ENCODE measurements around the gene PNLDC1.

PNLDC1 gene

GRCh38 chr6:159778131-159778530 is 21.9 kb upstream of the PNLDC1 start:
- Histone ChIP-seq H2BK5ac (ENCODE audit: low read depth, low read length, poor library complexity) (no peak overlapping the region), H3K14ac (ENCODE audit: low read length) (no peak overlapping the region), H2BK120ac (ENCODE audit: insufficient read depth, low read length, poor library complexity) (no peak overlapping the region), H3K4me3 (ENCODE audit: low read depth, low read length) (no peak overlapping the region), H4K8ac (ENCODE audit: low read depth, low read length) (no peak overlapping the region), H3K79me1 (ENCODE audit: low read length) (no peaks in the 10 kb centered on the region), H2BK12ac (ENCODE audit: low read length) (no peak overlapping the region), H3K18ac (ENCODE audit: low read length) (no peak overlapping the region), H3K79me2 (ENCODE audit: control insufficient read depth, insufficient read depth, low read length, poor library complexity) (no peaks in the 10 kb centered on the region), H2AK5ac (ENCODE audit: low read length) (no peak overlapping the region), H4K91ac (ENCODE audit: low read depth, low read length) (no peak overlapping the region), H3K4ac (ENCODE audit: low read depth, low read length) (no peak overlapping the region), H3K9ac (ENCODE audit: low read length) (no peak overlapping the region), H3K27ac (ENCODE audit: low read depth, low read length) (no peak overlapping the region), H4K12ac (ENCODE audit: low read depth, low read length) (no peak overlapping the region), H3K4me1 (ENCODE audit: control insufficient read depth in 1 of 2, insufficient read depth in 2 of 2, low read length in 2 of 2) (no peaks in the 10 kb centered on the region), H2AFZ (ENCODE audit: insufficient read depth, low read length, poor library complexity) (no peak overlapping the region), H3K9me3 (ENCODE audit: insufficient read depth, low read depth, low read length) (no peaks in the 10 kb centered on the region), H3K4me2 (ENCODE audit: low read length) (no peak overlapping the region), H3K36me3 (ENCODE audit: control insufficient read depth in 1 of 2, insufficient read depth in 2 of 2, low read length in 2 of 2) (peaks cover 26 to 48% of the 10 kb centered on the region in 2 experiments), H3K23ac (ENCODE audit: low read length) (no peak overlapping the region), H3K27me3 (ENCODE audit: insufficient read depth, low read length) (no peaks in the 10 kb centered on the region)
- no CpG with 5 or more reads among the region's 1 CpG for WGBS (ENCODE audit: extremely low coverage, insufficient coverage, insufficient read length)
- peak; percentile 21 to 72 for DNase-seq

GRCh38 chr6:159778542-159779103 is 21.5 kb upstream of the PNLDC1 start:
- WGBS (ENCODE audit: extremely low coverage, insufficient coverage, insufficient read length): no CpG with 5 or more reads among the region's 3 CpGs

GRCh38 chr6:159788276-159788675 is 11.8 kb upstream of the PNLDC1 start:
- Histone ChIP-seq H2BK12ac (ENCODE audit: low read length) (no peak overlapping the region), H3K4me2 (ENCODE audit: low read length) (peak overlapping the region; percentile 84), H4K91ac (ENCODE audit: low read depth, low read length) (no peak overlapping the region), H3K36me3 (ENCODE audit: control insufficient read depth in 1 of 2, insufficient read depth in 2 of 2, low read length in 2 of 2) (peaks cover 13 to 15% of the 10 kb centered on the region in 2 experiments), H3K79me1 (ENCODE audit: low read length) (peaks cover 14% of the 10 kb centered on the region), H3K79me2 (ENCODE audit: control insufficient read depth, insufficient read depth, low read length, poor library complexity) (peaks cover 26% of the 10 kb centered on the region), H2AFZ (ENCODE audit: insufficient read depth, low read length, poor library complexity) (peak overlapping the region; percentile 28), H2AK5ac (ENCODE audit: low read length) (no peak overlapping the region), H3K27ac (ENCODE audit: low read depth, low read length) (no peak overlapping the region), H4K12ac (ENCODE audit: low read depth, low read length) (no peak overlapping the region), H3K14ac (ENCODE audit: low read length) (no peak overlapping the region), H2BK5ac (ENCODE audit: low read depth, low read length, poor library complexity) (no peak overlapping the region), H2BK120ac (ENCODE audit: insufficient read depth, low read length, poor library complexity) (no peak overlapping the region), H3K4me1 (ENCODE audit: control insufficient read depth in 1 of 2, insufficient read depth in 2 of 2, low read length in 2 of 2) (peaks cover 7 to 9% of the 10 kb centered on the region in 2 experiments), H3K4ac (ENCODE audit: low read depth, low read length) (peak overlapping the region; percentile 99), H3K4me3 (ENCODE audit: low read depth, low read length) (peak overlapping the region; percentile 62), H3K23ac (ENCODE audit: low read length) (no peak overlapping the region), H3K9ac (ENCODE audit: low read length) (peak overlapping the region; percentile 99), H3K18ac (ENCODE audit: low read length) (no peak overlapping the region), H3K9me3 (ENCODE audit: insufficient read depth, low read depth, low read length) (no peaks in the 10 kb centered on the region), H4K8ac (ENCODE audit: low read depth, low read length) (no peak overlapping the region), H3K27me3 (ENCODE audit: insufficient read depth, low read length) (no peaks in the 10 kb centered on the region)
- DNase-seq: peak in 1 of 2 donors; percentile 12
- WGBS (ENCODE audit: extremely low coverage, insufficient coverage, insufficient read length): no CpG with 5 or more reads among the region's 15 CpGs

More at GRCh38 chr6:159778542-159779103, 21.5 kb upstream of the PNLDC1 start:
- Histone ChIP-seq H3K79me2 (ENCODE audit: control insufficient read depth, insufficient read depth, low read length, poor library complexity) (no peaks in the 10 kb centered on the region), H3K36me3 (ENCODE audit: control insufficient read depth in 1 of 2, insufficient read depth in 2 of 2, low read length in 2 of 2) (peaks cover 28 to 51% of the 10 kb centered on the region in 2 experiments), H2BK12ac (ENCODE audit: low read length) (no peak overlapping the region), H3K27me3 (ENCODE audit: insufficient read depth, low read length) (no peaks in the 10 kb centered on the region), H3K27ac (ENCODE audit: low read depth, low read length) (no peak overlapping the region), H2AK5ac (ENCODE audit: low read length) (no peak overlapping the region), H4K12ac (ENCODE audit: low read depth, low read length) (no peak overlapping the region), H3K9ac (ENCODE audit: low read length) (no peak overlapping the region), H4K91ac (ENCODE audit: low read depth, low read length) (no peak overlapping the region), H3K14ac (ENCODE audit: low read length) (no peak overlapping the region), H3K79me1 (ENCODE audit: low read length) (no peaks in the 10 kb centered on the region), H3K4ac (ENCODE audit: low read depth, low read length) (no peak overlapping the region), H3K23ac (ENCODE audit: low read length) (no peak overlapping the region), H3K4me3 (ENCODE audit: low read depth, low read length) (no peak overlapping the region), H4K8ac (ENCODE audit: low read depth, low read length) (no peak overlapping the region), H3K18ac (ENCODE audit: low read length) (no peak overlapping the region), H2AFZ (ENCODE audit: insufficient read depth, low read length, poor library complexity) (no peak overlapping the region), H3K4me2 (ENCODE audit: low read length) (no peak overlapping the region), H2BK5ac (ENCODE audit: low read depth, low read length, poor library complexity) (no peak overlapping the region), H2BK120ac (ENCODE audit: insufficient read depth, low read length, poor library complexity) (no peak overlapping the region), H3K9me3 (ENCODE audit: insufficient read depth, low read depth, low read length) (no peaks in the 10 kb centered on the region), H3K4me1 (ENCODE audit: control insufficient read depth in 1 of 2, insufficient read depth in 2 of 2, low read length in 2 of 2) (no peaks in the 10 kb centered on the region)
- no peak for DNase-seq

GRCh38 chr6:159788753-159789376 is 11.2 kb upstream of the PNLDC1 start:
- Histone ChIP-seq H3K9me3 (ENCODE audit: insufficient read depth, low read depth, low read length) (no peaks in the 10 kb centered on the region), H3K79me1 (ENCODE audit: low read length) (peaks cover 14% of the 10 kb centered on the region), H2BK120ac (ENCODE audit: insufficient read depth, low read length, poor library complexity) (peak overlapping the region; percentile 44), H3K4ac (ENCODE audit: low read depth, low read length) (peak overlapping the region; percentile 98), H3K4me3 (ENCODE audit: low read depth, low read length) (peak overlapping the region; percentile 100), H3K27me3 (ENCODE audit: insufficient read depth, low read length) (no peaks in the 10 kb centered on the region), H3K27ac (ENCODE audit: low read depth, low read length) (peak overlapping the region; percentile 22), H2AFZ (ENCODE audit: insufficient read depth, low read length, poor library complexity) (peak overlapping the region; percentile 68), H2BK12ac (ENCODE audit: low read length) (no peak overlapping the region), H3K4me1 (ENCODE audit: control insufficient read depth in 1 of 2, insufficient read depth in 2 of 2, low read length in 2 of 2) (peaks cover 7 to 9% of the 10 kb centered on the region in 2 experiments), H3K36me3 (ENCODE audit: control insufficient read depth in 1 of 2, insufficient read depth in 2 of 2, low read length in 2 of 2) (peaks cover 11% of the 10 kb centered on the region in 2 experiments), H3K14ac (ENCODE audit: low read length) (peak overlapping the region; percentile 78), H3K9ac (ENCODE audit: low read length) (peak overlapping the region; percentile 99), H4K12ac (ENCODE audit: low read depth, low read length) (peak overlapping the region; percentile 63), H3K18ac (ENCODE audit: low read length) (peak overlapping the region; percentile 52), H3K23ac (ENCODE audit: low read length) (no peak overlapping the region), H2BK5ac (ENCODE audit: low read depth, low read length, poor library complexity) (peak overlapping the region; percentile 7), H3K4me2 (ENCODE audit: low read length) (peak overlapping the region; percentile 84), H3K79me2 (ENCODE audit: control insufficient read depth, insufficient read depth, low read length, poor library complexity) (peaks cover 26% of the 10 kb centered on the region), H4K91ac (ENCODE audit: low read depth, low read length) (peak overlapping the region; percentile 56), H2AK5ac (ENCODE audit: low read length) (peak overlapping the region; percentile 27), H4K8ac (ENCODE audit: low read depth, low read length) (peak overlapping the region; percentile 48)
- no CpG with 5 or more reads among the region's 60 CpGs for WGBS (ENCODE audit: extremely low coverage, insufficient coverage, insufficient read length)
- peak; percentile 77 to 78 for DNase-seq
